Activated naive CD4-positive, alpha-beta T cell treated with anti-CD3 and anti-CD28 coated beads for 36 hours (primary cell): ENCODE measurements around the gene FAM47C. TPM values are rescaled to one million over a fixed set of nuclear protein-coding genes. Genes with fewer than 3 reads are reported as not detected.
"Not testable (repeated sequence)": the region's sequence is repeated elsewhere in the genome, so short reads cannot be mapped to it uniquely, and the experiment has no call there.

Experiments
- CTCF ChIA-PET: fragments of 350-600 bp; sonication (Branson Sonifier 250); formaldehyde crosslinking; loops from one replicate; lab custom pipeline; 2021; ENCODE audit warnings: antibody characterized with exemption; lab: Charles Lee
- DNase-seq: peaks from one replicate; pipeline ENCODE4 v3.0.0-alpha.2; 2020
- H3K27ac Mint-ChIP-seq: one replicate; pipeline ENCODE4 v1.8.0; 2021; ENCODE audit warnings: mild to moderate bottlenecking, mixed read lengths
- H3K27me3 Mint-ChIP-seq: one replicate; pipeline ENCODE4 v1.8.0; 2021; ENCODE audit warnings: low read depth, mixed read lengths
- H3K36me3 Mint-ChIP-seq: one replicate; pipeline ENCODE4 v1.8.0; 2021; ENCODE audit warnings: low read depth, mixed read lengths
- H3K4me1 Mint-ChIP-seq: one replicate; pipeline ENCODE4 v1.8.0; 2021; ENCODE audit warnings: low read depth, mixed read lengths
- H3K4me3 Mint-ChIP-seq: one replicate; pipeline ENCODE4 v1.8.0; 2021; ENCODE audit warnings: mild to moderate bottlenecking, moderate library complexity, mixed read lengths
- H3K9me3 Mint-ChIP-seq: one replicate; pipeline ENCODE4 v1.8.0; 2021; ENCODE audit warnings: mixed read lengths
- intact Hi-C: fragments of 100-400 bp; cut with micrococcal nuclease; formaldehyde crosslinking; loops from one replicate; pipeline ENCODE4 v1.15.1; 2023
- total RNA-seq, 2 experiments: library from RNA; stranded (reverse); gene quantifications; one replicate each; pipeline ENCODE4 v1.2.3, GENCODE V29; 2021

FAM47C gene
- total RNA-seq = not detected

- H3K4me1 Mint-ChIP-seq, CTCF ChIA-PET, H3K9me3 Mint-ChIP-seq, H3K36me3 Mint-ChIP-seq, H3K27ac Mint-ChIP-seq, H3K4me3 Mint-ChIP-seq, H3K27me3 Mint-ChIP-seq, intact Hi-C loops, DNase-seq: not testable (repeated sequence)
Measured at GRCh38 chrX:37008182-37008581, at the start of gene FAM47C. Gene FAM47C, plus strand, starts transcription at chrX:37008366. Its CDS starts 45 bp downstream, at chrX:37008411.

- no peaks in the 10 kb centered on the region for H3K9me3 Mint-ChIP-seq
- H3K36me3 Mint-ChIP-seq = peaks cover 1% of the 10 kb centered on the region
- H3K27ac Mint-ChIP-seq = no peak overlapping the region
- peaks cover 13% of the 10 kb centered on the region for H3K27me3 Mint-ChIP-seq
- no peak for DNase-seq
- CTCF ChIA-PET = interaction anchor here (0.7 kb wide), 1 partner anchor 587 kb away, joined by 7 read pairs; no protein-coding TSS in a partner anchor
- intact Hi-C loops = no loop called here
- H3K4me1 Mint-ChIP-seq = no peaks in the 10 kb centered on the region
- H3K4me3 Mint-ChIP-seq = no peak overlapping the region
Measured at GRCh38 chrX:36961590-36961989, 46.6 kb upstream of the FAM47C start.

GRCh38 chrX:36963069-36963808 lies 44.9 kb upstream of the FAM47C start:
- no peak for DNase-seq
- no peak overlapping the region for H3K27ac Mint-ChIP-seq
- no peaks in the 10 kb centered on the region for H3K4me1 Mint-ChIP-seq
- H3K36me3 Mint-ChIP-seq = peaks cover 1% of the 10 kb centered on the region
- CTCF ChIA-PET = no interaction called here
- intact Hi-C loops = no loop called here
- H3K9me3 Mint-ChIP-seq = no peaks in the 10 kb centered on the region
- H3K4me3 Mint-ChIP-seq = no peak overlapping the region
- peaks cover 6% of the 10 kb centered on the region for H3K27me3 Mint-ChIP-seq

- H3K36me3 Mint-ChIP-seq = peaks cover 1% of the 10 kb centered on the region
- H3K27ac Mint-ChIP-seq = no peak overlapping the region
- CTCF ChIA-PET = no interaction called here
- H3K9me3 Mint-ChIP-seq = no peaks in the 10 kb centered on the region
- no peaks in the 10 kb centered on the region for H3K27me3 Mint-ChIP-seq
- H3K4me3 Mint-ChIP-seq = no peak overlapping the region
- no peaks in the 10 kb centered on the region for H3K4me1 Mint-ChIP-seq
- DNase-seq = no peak
- intact Hi-C loops = no loop called here
Measured at GRCh38 chrX:36963852-36964251, 44.3 kb upstream of the FAM47C start.

- CTCF ChIA-PET = no interaction called here
- intact Hi-C loops = no loop called here
- Mint-ChIP-seq H3K27ac (no peak overlapping the region), H3K4me3 (no peak overlapping the region), H3K27me3 (peaks cover 2% of the 10 kb centered on the region), H3K4me1 (no peaks in the 10 kb centered on the region), H3K36me3 (no peaks in the 10 kb centered on the region), H3K9me3 (no peaks in the 10 kb centered on the region)
- DNase-seq = no peak
Measured at GRCh38 chrX:36973575-36973974, 34.6 kb upstream of the FAM47C start.

GRCh38 chrX:36974911-36975310 lies 33.3 kb upstream of the FAM47C start:
- intact Hi-C loops = no loop called here
- Mint-ChIP-seq H3K9me3 (no peaks in the 10 kb centered on the region), H3K27me3 (peaks cover 2% of the 10 kb centered on the region), H3K4me1 (no peaks in the 10 kb centered on the region), H3K36me3 (no peaks in the 10 kb centered on the region), H3K4me3 (no peak overlapping the region), H3K27ac (no peak overlapping the region)
- no peak for DNase-seq
- CTCF ChIA-PET = no interaction called here

GRCh38 chrX:36978886-36979285 lies 29.3 kb upstream of the FAM47C start:
- Mint-ChIP-seq H3K27me3 (peaks cover 7% of the 10 kb centered on the region), H3K4me1 (no peaks in the 10 kb centered on the region), H3K36me3 (no peaks in the 10 kb centered on the region), H3K4me3 (no peak overlapping the region), H3K9me3 (no peaks in the 10 kb centered on the region), H3K27ac (no peak overlapping the region)
- no peak for DNase-seq
- CTCF ChIA-PET = no interaction called here
- intact Hi-C loops = no loop called here

- no peaks in the 10 kb centered on the region for H3K9me3 Mint-ChIP-seq
- no peak overlapping the region for H3K4me3 Mint-ChIP-seq
- H3K4me1 Mint-ChIP-seq = peaks cover 2% of the 10 kb centered on the region
- H3K27me3 Mint-ChIP-seq = peaks cover 9% of the 10 kb centered on the region
- no peaks in the 10 kb centered on the region for H3K36me3 Mint-ChIP-seq
- CTCF ChIA-PET = interaction anchor here (0.7 kb wide), 1 partner anchor 460 kb away, joined by 4 read pairs; no protein-coding TSS in a partner anchor
- no peak overlapping the region for H3K27ac Mint-ChIP-seq
- intact Hi-C loops = no loop called here
- DNase-seq = no peak
Measured at GRCh38 chrX:36983831-36984230, 24.3 kb upstream of the FAM47C start.

- DNase-seq, H3K27ac Mint-ChIP-seq, intact Hi-C loops, H3K27me3 Mint-ChIP-seq, H3K4me1 Mint-ChIP-seq, H3K9me3 Mint-ChIP-seq, H3K36me3 Mint-ChIP-seq, H3K4me3 Mint-ChIP-seq, CTCF ChIA-PET: not testable (repeated sequence)
Measured at GRCh38 chrX:36985416-36986209, 22.6 kb upstream of the FAM47C start.

- peaks cover 9% of the 10 kb centered on the region for H3K27me3 Mint-ChIP-seq
- no peaks in the 10 kb centered on the region for H3K9me3 Mint-ChIP-seq
- H3K4me3 Mint-ChIP-seq = no peak overlapping the region
- peaks cover 2% of the 10 kb centered on the region for H3K4me1 Mint-ChIP-seq
- CTCF ChIA-PET = no interaction called here
- no peak overlapping the region for H3K27ac Mint-ChIP-seq
- intact Hi-C loops = no loop called here
- H3K36me3 Mint-ChIP-seq = no peaks in the 10 kb centered on the region
- DNase-seq = no peak
Measured at GRCh38 chrX:36986231-36986630, 21.9 kb upstream of the FAM47C start.

GRCh38 chrX:36987212-36987611 lies 21.0 kb upstream of the FAM47C start:
- H3K27me3 Mint-ChIP-seq, H3K4me3 Mint-ChIP-seq, H3K36me3 Mint-ChIP-seq, H3K4me1 Mint-ChIP-seq, H3K9me3 Mint-ChIP-seq, CTCF ChIA-PET, DNase-seq, H3K27ac Mint-ChIP-seq, intact Hi-C loops: not testable (repeated sequence)

GRCh38 chrX:37000140-37000539 lies 8.0 kb upstream of the FAM47C start:
- Mint-ChIP-seq H3K4me1 (no peaks in the 10 kb centered on the region), H3K36me3 (no peaks in the 10 kb centered on the region), H3K4me3 (no peak overlapping the region), H3K27ac (no peak overlapping the region), H3K9me3 (no peaks in the 10 kb centered on the region), H3K27me3 (no peaks in the 10 kb centered on the region)
- DNase-seq = no peak
- intact Hi-C loops = no loop called here
- CTCF ChIA-PET = no interaction called here

- intact Hi-C loops = no loop called here
- H3K4me3 Mint-ChIP-seq = no peak overlapping the region
- CTCF ChIA-PET = no interaction called here
- H3K27me3 Mint-ChIP-seq = no peaks in the 10 kb centered on the region
- H3K9me3 Mint-ChIP-seq = peaks cover 3% of the 10 kb centered on the region
- no peaks in the 10 kb centered on the region for H3K36me3 Mint-ChIP-seq
- no peaks in the 10 kb centered on the region for H3K4me1 Mint-ChIP-seq
- H3K27ac Mint-ChIP-seq = no peak overlapping the region
- no peak for DNase-seq
Measured at GRCh38 chrX:37010496-37010895, 2.3 kb downstream of the FAM47C start.
